HL-60/S4 (cell line): ENCODE results near the gene DLGAP1.
"Not testable (repeated sequence)": the region's sequence is repeated elsewhere in the genome, so short reads cannot be mapped to it uniquely, and the experiment has no call there.

Source experiments
- in situ Hi-C: fragments of 300-500 bp; cut with MboI; formaldehyde crosslinking; loops from 2 replicates; pipeline ENCODE4 v1.14.3; 2022; ENCODE audit warnings: low sequenced_read_pairs

DLGAP1 gene

DNA sequence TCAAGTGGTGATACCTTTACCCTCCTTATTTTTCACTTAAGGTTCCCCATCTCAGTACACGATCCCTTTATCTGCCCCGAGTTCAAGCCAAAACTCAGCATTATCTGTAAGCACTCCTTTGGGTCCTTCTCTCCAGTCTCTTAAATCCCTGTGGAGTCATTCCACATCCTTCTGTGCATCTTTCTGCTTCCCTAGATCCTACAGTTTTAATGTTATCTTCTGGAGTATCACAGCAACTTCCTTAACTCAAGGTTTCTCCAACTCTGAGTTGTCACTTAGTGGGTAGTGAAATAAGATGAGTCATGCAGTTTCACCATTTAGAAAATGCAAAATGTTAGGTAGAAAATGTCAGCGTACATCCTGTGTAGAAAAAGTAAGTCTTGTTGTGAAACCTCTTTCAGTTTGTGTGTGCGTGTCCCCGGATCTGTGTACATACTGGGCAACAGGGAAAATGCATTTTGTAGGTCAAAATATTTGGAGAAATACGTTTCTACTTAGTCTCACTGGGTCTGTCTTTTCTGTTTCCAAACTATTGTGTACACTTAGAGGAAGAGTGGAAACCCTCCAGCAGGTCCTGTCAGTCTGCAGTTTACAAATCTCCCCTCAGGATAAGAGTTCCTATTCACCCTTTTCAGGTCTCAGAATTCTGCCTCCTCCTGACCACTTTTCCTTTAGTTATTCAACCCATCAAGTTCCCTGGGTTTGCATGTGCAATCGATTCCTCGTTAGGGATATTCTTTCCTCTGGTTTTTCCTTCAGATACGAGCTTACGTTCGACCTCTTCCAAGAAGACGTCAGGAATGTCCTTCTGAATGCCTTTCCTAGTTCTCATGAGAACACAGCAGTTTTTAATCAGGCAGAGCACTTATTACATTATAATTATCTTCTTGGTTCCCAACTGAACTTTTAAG is 850.4 kb downstream of the DLGAP1 start:
- in situ Hi-C loops: no loop called here

DNA sequence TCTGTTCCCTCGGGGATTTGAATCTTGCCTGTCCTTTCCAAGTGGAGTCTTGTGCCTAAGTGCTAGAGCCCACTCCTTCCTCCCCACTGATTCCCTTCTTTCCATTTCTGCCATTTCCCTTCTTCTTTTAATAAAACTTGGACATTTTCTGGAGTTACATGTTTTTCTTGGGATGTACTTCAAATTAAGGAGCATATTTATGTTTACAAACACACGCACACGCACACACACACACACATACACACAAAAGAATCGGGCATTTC is 850.9 kb downstream of the DLGAP1 start:
- in situ Hi-C loops: no loop called here

DNA sequence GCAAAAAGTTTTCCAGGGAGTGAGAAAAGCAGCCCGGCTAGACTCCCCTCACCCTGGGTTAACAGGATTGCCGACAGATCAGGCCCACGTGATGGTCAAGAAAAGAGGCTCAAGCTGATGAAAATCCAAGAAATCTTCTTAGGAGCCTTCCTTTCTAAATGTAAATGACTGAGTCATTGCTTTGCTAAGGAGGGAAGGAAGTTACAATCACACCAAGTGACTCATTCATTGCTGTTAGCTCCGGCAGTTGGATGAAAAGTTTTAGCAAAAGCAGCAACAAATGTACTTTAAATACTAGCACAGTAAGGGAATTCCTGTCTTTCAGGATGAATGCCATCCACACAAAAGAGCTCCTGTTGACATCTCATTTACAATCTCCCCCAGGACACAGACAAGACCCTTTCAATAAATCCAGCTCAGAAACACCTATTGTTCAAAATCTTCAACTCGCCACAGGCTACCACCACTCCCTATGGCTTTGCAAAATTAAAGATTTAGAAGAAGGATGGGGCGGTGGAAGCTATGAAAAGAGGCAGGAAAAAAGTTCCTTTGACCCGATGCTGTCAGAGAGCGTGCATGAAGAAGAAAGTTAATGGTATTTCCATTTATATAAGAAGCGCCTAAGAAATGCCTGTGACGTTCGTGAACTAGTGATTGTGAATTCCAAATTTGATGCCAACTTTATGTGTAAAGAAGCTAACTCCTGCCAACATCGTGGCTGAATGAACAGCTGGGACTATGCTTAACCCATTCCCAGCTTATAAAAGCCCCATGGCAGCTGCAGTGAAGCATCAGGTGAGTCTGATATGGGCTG is 851.5 kb downstream of the DLGAP1 start:
- in situ Hi-C loops: no loop called here

DNA sequence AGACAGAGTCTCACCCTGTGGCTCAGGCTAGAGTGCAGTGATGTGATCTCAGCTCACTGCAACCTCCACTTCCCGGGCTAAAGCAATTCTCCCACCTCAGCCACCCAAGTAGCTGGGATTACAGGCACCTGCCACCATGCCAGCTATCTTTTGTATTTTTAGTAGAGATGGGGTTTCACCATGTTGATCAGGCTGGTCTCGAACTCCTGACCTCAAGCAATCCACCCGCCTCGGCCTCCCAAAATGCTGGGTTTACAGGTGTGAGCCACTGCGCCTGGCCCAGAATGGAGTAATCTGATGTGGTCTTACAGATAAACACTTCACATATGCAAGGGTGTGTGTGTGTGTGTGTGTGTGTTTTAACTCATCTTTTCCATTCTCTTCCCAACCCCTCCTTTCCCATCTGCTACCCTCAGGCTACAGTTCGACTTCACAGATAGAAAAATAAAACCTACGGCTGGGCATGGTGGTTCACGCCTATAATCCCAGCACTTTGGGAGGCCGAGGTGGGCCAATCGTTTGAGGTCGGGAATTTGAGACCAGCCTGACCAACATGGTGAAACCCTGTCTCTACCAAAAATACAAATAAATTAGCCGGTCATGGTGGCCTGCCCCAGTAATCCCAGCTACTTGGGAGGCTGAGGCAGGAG is 853.9 kb downstream of the DLGAP1 start:
- in situ Hi-C loops: not testable (repeated sequence)

DNA sequence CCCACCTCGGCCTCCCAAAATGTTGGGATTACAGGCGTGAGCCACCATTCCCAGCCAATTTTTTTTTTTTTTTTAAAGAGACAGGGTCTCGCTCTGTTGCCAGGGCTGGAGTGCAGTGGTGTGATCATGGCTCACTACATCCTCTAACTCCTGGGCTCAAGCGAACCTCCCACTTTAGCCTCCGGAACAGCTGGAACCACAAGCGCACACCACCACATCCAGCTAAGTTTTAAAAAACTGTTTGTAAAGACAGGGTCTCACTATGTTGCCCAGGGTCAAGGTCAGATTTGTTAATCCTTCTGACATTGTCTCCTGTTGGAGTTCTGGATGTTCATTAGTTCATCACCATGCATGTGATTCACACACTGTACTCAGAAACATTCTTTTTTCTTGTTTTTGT is 855.2 kb downstream of the DLGAP1 start:
- in situ Hi-C loops: loop anchor here (5.0 to 10.0 kb wide), 3 partner anchors 57 to 315 kb away; partner anchors contain the start of gene TGIF1

DNA sequence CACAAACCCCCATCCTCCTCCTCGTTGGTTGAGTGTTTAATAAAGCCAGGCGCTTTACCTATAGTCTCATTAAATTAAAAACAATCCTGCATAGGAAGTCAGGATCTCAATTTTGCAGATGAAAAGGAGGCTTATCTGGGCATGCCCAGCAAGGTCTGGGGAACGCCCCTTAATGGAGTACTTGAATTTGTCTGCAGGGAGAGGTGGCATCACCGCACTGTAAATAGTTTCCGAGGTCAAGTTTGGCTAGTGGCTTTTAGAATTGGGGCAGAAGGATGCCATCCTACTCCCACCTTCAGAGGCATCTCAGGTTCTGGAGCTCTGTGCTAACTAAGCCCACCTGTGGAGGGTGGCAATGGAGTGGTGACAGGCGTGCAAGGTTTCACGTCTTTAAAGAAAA is 855.9 kb downstream of the DLGAP1 start:
- in situ Hi-C loops: loop anchor here (5.0 to 10.0 kb wide), 3 partner anchors 58 to 314 kb away; partner anchors contain the start of gene TGIF1

DNA sequence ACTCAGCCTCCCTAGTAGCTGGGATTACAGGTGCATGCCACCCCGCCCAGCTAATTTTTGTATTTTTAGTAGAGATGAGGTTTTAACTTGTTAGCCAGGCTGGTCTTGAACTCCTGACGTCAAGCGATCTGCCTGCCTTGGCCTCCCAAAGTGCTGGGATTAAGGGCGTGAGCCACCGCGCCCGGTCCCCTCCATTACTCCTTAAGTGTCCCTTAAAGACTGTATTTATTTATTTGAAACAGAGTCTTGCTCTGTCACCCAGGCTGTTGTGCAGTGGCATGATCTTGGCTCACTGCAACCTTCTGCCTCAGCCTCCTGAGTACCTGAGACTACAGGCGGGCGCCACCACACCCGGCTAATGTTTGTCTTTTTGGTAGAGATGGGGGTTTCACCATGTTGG is 856.5 kb downstream of the DLGAP1 start:
- in situ Hi-C loops: loop anchor here (5.0 to 10.0 kb wide), 3 partner anchors 59 to 314 kb away; partner anchors contain the start of gene TGIF1

DNA sequence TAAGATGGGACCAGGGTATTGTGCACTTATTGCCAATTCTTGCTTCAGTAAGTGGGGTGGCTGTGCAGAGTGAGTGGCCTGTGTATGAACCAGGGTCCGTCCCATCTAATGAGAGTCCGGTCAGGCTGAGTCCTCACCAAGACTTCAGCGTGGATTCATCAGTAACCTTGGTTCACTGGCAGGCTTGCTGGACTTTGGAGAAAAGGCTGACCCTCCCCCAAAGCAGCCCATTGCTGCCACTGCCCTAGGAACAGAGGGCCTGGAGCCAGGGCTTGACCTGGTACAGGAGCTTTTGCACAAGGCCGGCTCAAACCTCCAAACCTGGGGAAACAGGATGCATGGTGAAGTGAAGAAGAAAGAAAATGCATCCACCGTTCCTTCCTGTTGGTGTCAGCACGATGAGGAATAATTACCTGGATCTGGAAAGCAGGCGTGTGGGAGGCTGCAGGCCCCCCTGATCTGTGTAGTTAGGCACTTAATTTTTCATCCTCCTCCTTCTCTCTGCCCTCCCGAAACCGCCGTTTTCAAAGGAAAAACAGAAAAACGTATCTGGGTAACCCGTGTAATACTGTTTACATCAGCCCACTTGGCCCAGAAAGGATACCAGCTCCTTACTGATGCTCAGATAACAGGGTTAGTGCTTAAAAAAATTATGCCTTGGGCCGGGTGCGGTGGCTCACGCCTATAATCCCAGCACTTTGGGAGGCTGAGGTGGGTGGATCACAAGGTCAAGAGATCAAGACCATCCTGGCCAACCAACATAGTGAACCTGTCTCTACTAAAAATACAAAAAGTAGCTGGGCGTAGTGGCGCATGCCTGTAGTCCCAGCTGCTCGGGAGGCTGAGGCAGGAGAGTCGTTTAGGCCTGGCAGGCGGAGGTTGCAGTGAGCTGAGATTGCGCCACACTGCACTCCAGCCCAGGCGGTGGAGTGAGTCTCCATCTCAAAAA is 857.4 kb downstream of the DLGAP1 start:
- in situ Hi-C loops: loop anchor here (5.0 to 10.0 kb wide), 3 partner anchors 60 to 313 kb away; partner anchors contain the start of gene TGIF1

DNA sequence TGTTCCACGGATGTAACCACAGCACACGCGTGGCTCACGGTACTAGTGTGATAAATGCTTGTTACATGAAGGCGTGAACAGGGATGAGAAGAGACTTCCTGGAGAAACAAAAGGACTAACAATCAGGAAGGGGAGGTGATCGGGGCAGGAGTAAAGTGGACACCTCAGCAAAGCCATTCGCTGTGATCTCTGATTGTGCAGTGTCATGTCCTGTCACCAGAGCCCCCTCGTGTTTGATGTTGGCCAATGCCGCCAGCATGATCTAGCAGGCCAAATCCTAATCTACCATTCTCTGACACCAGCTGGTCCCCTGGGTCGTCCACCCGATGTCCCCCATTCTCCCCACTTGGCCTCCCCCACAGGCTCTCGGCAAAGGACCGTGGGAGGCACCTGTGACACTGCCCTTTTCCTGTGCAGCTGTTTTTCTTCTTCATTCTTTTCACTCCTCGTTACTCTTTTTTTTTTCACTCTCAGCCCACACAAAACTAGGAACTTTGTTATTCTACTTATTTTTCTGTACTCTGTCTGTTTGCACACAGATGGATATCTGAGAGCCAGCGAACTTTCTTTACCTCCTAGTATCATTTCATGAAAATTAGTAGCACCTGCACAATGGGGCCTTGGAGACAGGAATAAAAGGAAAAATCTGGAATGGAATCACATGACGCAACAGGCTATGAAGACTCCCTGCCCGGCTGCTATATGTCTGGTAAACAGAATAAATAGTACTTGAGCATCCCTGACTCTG is 858.3 kb downstream of the DLGAP1 start:
- in situ Hi-C loops: loop anchor here (5.0 to 10.0 kb wide), 3 partner anchors 60 to 312 kb away; partner anchors contain the start of gene TGIF1

DNA sequence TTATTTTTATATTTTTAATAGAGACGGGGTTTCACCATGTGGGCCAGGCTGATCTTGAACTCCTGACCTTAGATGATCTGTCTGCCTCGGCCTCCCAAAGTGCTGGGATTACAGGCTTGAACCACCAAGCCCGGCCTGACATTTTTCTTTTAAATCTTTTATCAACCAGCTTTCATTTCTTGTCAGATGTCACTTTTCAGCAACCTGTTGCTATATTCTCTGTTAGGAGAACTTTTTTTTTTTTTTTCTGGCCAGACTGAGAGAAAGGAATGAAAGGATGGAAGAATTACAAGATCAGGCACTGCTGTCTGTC is 858.8 kb downstream of the DLGAP1 start:
- in situ Hi-C loops: loop anchor here (5.0 to 10.0 kb wide), 3 partner anchors 61 to 311 kb away; partner anchors contain the start of gene TGIF1

DNA sequence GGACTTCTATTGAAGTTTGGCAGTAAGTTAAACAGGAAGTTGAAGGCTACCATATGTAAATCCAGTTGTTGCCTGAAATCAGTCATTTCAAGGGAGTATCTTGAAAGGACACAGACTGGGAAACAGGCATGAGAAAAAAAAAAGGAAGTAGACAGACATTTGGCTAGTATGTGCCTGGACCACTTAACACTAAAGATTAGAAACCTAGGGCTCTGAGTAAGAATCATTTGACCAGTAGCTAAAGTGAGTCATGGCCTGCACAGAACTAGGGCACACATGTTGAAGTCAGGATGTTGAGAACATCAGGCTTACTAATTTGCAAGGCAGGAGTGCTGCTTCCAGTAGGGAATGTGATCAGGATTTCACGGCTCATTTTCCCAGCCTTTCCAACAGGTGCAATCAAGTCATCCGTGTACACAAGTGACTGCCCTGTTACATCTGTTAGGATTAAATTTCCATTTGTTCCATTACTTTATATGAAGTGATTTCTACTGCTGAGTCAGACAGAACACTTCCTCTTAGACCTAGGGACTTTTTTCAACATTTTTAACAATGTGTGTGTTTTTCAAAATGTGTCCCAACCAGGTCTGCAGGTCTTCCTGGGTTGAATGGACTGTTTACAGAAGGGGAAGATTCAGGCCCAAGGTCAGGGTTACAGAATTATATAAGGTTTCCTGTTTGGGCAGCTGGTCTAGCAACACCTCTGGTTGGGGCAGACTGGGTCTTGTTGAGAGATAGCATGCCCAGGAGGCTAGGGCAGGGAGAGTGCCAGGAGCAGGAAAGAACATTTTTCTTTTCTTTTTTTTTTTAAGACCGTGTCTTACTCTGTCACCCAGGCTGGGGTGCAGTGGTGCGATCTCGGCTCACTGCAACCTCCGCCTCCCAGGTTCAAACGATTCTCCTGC is 859.5 kb downstream of the DLGAP1 start:
- in situ Hi-C loops: loop anchor here (5.0 to 10.0 kb wide), 3 partner anchors 62 to 311 kb away; partner anchors contain the start of gene TGIF1

DNA sequence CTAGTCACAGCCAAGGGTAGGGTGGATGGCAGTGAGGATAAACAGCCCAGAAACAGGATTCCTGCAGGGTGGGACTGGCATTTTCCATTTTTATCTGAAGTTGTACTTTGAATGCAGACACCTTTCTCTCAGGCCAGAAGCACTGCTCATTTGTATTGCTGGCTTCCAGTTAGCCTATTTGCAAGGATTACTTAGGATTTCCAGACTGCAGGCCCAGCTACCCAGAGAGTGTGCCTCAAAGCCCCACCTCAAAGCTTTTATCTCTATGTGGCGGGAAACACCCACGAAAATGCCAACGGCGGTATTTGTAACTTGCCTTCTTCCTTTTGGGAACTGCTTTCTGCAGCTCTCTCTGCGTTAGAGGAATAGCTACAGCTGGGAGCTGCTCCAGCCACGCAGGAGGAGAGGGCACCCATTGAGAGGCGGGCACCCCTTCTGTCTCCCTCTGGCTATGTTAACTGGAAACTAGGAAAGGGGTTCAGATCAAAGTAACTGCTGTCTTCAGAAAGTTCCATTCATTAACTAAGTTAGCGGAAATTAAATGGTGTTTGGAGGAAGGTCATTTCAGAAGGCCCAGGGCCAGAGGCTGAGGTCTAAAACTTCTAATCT is 860.2 kb downstream of the DLGAP1 start:
- in situ Hi-C loops: loop anchor here (5.0 to 10.0 kb wide), 3 partner anchors 62 to 310 kb away; partner anchors contain the start of gene TGIF1

DNA sequence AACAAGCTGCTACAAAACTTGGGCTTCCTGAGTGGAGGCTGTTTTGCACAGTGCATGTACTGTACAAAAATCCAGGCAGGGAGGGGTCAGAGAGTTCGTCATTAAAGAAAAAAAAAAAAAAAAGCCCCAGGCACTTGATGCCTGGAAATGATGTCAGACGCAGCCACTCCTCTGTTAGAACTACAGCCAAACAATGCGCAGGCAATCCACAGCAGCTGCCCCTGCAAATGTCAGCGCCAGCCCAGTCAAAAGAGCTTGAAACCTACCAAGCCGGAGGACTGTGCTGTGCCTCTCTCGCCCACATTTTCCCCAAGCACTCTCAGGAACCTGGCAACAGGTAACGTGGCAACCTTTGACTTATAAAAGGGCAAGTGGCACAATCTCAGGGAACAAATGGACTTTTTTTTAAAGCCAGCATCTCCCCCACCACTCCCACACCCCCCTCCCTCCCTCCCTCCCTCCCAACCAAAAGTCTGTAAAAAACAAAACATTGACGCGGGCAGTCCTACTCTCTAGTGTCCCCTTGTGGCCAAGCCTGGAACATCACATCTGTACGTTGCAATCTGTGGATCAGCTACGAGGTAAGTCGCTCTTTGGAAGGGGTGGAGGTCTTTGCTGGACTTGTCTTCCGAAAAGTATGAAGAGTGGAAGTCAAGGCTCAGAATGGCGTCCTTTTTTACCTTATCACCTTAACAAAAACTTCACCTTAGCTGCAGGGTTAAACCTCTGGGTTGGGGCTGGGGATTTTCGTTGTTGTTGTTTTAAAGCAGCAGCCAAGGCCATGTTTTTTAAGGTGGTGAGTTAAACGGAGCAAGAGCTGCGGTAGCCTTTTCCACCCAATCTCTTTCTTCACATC is 861.0 kb downstream of the DLGAP1 start:
- in situ Hi-C loops: loop anchor here (10.0 kb wide), 1 partner anchor 309 kb away; no protein-coding TSS in a partner anchor

DNA sequence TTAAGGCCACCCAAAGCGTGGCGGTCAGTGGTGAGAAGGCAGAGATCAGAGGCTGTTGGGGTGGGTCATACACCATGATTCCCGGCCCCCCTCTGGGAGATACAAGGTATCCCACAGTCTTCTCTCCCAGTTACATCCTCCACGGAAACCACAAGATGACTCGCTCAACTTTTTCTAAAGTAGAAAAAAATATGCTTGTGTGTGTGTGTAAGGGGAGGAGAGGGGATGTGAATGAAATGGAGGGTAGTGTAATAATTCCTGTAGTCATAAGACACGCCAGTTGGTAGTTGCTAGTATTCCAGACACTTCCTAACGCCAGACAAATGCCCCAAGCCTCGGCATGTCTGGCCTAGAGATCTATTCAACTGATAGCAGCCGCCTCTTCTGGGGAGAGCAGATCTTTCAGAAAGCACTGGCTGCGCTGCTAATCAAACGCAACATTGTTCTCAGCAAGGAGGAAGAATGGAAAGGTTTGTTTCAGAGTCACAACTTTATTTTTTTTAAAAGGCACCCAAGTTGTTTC is 861.7 kb downstream of the DLGAP1 start:
- in situ Hi-C loops: loop anchor here (10.0 kb wide), 1 partner anchor 309 kb away; no protein-coding TSS in a partner anchor

DNA sequence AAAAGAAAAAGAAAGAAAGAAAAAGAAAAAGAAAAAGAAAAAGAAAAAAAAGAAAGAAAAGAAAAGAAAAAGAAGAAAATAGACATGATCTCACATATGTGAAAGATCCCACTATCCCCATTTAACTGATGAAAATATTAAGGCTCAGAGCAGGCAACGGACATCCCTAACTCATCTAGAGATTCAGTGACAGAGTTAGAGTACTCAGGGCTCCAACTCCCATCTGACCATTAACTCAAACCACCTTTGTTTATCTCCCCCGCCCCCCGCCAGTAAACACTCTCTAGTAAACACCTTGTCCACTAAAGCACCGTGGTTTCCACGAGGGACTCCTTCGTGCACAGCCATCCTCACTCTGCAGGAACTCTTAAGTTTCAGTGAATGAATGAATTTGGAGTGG is 862.2 kb downstream of the DLGAP1 start:
- in situ Hi-C loops: loop anchor here (10.0 kb wide), 1 partner anchor 308 kb away; no protein-coding TSS in a partner anchor

DNA sequence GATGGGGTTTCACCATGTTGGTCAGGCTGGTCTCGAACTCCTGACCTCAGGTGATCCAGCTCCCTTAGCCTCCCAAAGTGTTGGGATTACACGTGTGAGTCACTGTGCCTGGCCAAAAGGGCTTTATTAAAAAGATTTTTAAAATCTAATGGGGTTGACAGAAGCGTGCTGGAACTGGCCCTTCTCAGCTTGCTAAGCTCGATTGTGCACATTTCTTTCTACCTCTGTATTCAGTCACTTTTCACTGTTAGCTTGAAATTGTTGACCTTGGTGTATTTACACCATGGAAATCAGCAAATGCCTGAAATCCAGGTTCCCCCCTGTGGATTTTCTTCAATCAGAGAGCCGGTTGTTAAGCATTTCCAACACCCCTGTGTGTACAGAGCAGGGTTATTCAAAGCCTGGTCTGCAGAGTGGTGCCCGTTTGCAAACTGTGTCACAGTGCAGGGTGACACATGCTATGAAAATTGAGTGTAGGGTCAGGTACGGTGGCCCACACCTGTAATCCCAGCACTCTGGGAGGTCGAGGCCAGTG is 864.9 kb downstream of the DLGAP1 start:
- in situ Hi-C loops: loop anchor here (10.0 kb wide), 1 partner anchor 305 kb away; no protein-coding TSS in a partner anchor
